ENCODE measurements around the gene PRAMEF5. TPM values are rescaled to one million over a fixed set of nuclear protein-coding genes. Genes with fewer than 3 reads are reported as not detected.
"Not testable (repeated sequence)": the region's sequence is repeated elsewhere in the genome, so short reads cannot be mapped to it uniquely, and the experiment has no call there.

The PRAMEF5 gene
- total RNA-seq, 1 donor: not detected

DNA sequence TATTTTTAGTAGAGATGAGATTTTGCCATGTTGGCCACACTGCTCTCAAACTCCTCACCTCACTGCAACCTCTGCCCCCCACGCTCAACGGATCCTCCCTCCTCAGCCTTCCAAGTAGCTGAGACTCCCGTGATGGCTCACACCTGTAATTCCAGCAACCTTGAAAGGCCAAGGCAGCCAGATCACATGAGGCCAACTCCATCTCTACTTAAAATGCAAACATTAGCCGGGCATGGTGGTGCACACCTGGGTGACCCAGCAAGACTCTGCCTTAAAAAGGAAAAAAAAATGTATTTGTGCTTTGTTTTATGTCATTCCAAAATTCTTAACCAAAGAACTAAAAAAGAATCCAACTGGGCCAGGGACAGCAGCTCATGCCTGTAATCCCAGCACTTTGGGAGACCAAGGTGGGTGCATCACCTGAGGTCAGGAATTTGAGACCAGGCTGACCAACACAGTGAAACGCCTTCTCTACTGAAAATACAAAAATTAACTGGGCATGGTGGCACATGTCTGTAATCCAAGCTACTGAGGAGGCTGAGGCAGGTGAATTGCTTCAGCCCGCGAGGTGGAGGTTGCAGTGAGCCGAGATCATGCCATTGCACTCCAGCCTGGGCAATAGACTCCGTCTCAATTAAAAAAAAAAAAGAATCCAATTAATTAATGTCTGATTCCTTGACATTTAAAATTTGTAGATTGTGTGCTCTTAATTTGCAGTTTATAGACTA lies 10.3 kb upstream of the PRAMEF5 start:
- DNase-seq (ENCODE audit: low read depth); H3K4me3 ChIP-seq (ENCODE audit: low read depth, low read length): not testable (repeated sequence)

DNA sequence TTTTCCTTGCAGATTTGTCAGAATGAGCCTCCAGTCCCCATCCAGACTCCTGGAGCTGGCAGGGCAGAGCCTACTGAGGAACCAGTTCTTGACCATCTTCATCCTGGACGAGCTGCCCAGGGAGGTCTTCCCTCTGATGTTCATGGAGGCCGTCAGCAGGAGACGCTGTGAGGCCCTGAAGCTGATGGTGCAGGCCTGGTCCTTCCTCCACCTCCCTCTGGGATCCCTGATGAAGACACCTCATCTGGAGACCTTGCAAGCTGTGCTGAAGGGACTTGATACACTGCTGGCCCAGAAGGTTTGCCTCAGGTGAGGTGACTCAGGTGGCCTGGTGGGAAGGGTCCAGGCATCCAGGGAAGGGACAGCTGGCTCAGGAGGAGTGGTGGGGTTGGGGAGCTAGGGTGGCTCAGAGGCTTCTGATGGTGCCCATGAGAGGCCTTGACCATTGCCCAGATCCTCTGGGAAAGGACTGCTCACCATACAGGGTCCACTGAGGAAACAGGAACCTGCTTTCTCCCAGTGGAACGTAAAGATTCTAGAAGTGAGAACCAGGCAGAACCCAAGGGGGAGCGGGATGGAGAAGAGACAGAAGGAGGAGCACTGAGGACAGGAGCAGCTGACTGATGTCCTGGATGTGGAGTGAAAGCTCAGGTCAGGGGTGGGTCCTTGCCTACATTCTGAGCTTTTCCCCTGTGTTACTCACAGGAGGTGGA lies 8.0 kb upstream of the PRAMEF5 start:
- not testable (repeated sequence) for H3K4me3 ChIP-seq (ENCODE audit: low read depth, low read length); DNase-seq (ENCODE audit: low read depth)

DNA sequence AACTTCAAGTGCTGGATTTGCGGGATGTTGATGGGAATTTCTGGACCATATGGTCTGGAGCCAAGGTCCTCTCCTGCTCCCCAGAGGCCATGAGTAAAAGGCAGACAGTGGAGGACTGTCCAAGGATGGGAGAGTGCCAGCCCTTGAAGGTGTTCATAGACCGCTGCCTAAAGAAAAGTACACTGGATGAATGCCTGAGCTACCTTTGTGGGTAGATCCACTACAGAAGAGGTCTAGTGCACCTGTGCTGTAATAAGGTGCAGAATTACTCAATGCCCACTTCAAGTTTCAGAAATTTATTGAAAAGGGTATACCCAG lies 7.5 kb upstream of the PRAMEF5 start:
- H3K4me3 ChIP-seq (ENCODE audit: low read depth, low read length); DNase-seq (ENCODE audit: low read depth): not testable (repeated sequence)

DNA sequence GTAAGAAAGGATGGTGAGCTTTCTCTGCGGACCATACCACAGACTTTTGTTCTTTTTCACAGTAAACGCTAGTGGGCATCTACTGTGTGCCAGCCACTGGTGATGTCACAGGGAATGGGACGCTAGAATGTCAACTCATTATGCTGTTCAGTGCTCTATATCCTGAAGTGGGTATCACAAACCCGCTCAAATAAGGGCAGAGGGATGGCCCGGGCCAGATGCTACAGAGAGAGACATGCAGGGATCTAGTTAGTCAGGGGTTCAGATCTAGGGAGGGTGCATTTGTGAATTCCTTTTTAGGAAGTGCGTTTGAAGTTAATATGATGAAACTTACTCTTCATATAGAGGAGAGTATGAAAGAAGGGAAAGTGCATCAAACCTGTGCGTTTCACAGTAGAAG lies 6.9 kb upstream of the PRAMEF5 start:
- not testable (repeated sequence) for DNase-seq (ENCODE audit: low read depth); H3K4me3 ChIP-seq (ENCODE audit: low read depth, low read length)

DNA sequence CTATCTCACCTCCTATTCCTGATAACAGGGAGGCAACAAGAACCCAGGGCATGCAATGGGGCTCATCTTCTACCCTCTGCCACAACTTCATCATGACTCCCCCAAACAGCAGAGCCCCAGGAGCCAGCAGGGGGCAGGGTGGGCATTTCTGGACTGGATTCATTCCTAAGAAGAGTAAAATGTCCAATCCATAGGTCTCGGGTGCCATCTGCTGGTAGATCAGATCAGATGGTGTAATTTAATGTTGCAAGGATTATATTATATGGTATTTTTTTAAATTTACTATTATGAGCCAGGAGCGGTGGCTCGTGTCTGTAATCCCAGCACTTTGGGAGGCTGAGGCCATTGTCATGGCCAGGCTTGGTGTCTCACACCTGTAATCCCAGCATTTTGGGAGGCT lies 11.1 kb downstream of the PRAMEF5 start:
- not testable (repeated sequence) for H3K4me3 ChIP-seq (ENCODE audit: low read depth, low read length)

DNA sequence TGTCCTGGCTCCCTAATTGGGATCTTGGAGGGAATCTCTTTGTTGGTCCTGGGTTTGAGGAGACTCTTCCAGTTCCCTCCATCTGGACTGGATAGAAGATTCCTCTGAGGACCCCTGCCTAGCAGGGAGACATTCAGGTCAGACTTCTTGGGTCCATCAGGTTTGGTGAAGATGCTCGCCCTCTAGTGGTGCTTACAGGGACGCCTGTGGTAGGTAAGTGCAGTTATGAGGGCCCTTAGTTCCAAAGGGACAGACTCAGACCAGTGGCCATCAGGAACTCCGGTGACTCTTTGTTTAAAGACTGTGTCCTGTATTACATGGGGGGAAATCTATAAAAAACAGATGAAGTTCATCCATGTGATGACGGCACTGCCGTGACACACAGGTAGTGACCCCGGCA lies 23.0 kb downstream of the PRAMEF5 start:
- DNase-seq (ENCODE audit: low read depth); H3K4me3 ChIP-seq (ENCODE audit: low read depth, low read length): not testable (repeated sequence)

More for the DNA sequence above, 11.1 kb downstream of the PRAMEF5 start:
- DNase-seq (ENCODE audit: low read depth): not testable (repeated sequence)

DNA sequence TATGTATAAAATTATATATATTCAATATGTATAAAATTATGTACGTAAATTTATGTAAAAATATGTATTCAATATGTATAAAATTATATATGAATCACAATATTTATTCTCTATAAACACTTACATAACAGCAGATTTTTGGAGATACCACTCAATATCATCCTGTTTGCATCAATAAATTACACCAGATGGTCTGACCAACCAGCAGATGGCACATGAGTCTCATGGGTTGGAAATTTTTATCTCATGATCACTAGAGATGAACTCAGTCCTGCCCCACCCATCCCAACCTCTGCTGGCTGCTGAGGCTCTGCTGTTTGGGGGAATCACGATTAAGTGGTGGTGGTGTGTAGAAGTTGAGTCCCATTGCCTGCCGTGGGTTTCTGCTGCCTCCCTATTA lies 25.6 kb downstream of the PRAMEF5 start:
- DNase-seq (ENCODE audit: low read depth): not testable (repeated sequence)

DNA sequence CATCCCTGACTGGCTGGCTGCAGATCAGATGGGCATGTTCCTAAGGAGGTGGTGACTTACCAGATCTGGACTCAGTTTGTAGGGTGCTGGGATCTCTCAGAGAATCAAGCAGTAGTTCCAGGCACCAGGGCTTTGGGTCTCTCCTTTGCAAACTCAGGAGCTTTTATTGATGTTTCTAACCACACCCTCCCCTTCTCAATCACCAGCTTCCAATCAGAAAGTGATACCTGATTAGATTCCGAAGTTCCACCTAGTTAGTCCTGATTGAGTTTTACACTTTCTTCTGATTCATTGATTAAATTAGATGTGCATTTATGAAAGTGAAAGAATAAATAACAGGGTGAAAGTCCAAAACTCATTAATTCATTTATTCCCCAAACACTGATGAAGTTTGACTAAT lies 31.0 kb downstream of the PRAMEF5 start, which contains the start of gene PRAMEF8:
Gene PRAMEF8, minus strand, starts transcription at position 101 of the 400 bp plus-strand sequence. CDS start 1,046 bp downstream, outside the sequence.
- not testable (repeated sequence) for H3K4me3 ChIP-seq (ENCODE audit: low read depth, low read length); DNase-seq (ENCODE audit: low read depth)

More for the DNA sequence above, 25.6 kb downstream of the PRAMEF5 start:
- H3K4me3 ChIP-seq (ENCODE audit: low read depth, low read length): not testable (repeated sequence)

DNA sequence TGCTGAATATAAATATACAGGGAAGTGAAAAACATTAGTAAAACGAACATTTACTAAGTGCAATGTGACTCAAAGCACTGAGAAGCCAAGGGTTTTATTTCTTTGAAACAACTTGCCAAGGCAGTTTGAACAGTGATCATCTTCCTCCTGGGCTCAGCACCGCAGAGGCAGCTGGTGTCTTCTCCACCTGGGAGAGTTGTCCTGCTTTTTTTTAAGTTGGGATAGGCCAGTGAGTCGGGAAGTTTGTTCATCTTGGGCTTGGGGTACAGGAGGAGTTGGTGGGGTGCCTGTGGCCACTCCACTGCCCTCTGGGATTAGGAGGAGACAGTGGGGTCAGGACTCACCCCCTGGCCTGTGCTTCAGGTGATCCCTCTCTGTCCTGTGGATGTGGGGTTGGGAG lies 35.0 kb downstream of the PRAMEF5 start:
- DNase-seq (ENCODE audit: low read depth); H3K4me3 ChIP-seq (ENCODE audit: low read depth, low read length): not testable (repeated sequence)

DNA sequence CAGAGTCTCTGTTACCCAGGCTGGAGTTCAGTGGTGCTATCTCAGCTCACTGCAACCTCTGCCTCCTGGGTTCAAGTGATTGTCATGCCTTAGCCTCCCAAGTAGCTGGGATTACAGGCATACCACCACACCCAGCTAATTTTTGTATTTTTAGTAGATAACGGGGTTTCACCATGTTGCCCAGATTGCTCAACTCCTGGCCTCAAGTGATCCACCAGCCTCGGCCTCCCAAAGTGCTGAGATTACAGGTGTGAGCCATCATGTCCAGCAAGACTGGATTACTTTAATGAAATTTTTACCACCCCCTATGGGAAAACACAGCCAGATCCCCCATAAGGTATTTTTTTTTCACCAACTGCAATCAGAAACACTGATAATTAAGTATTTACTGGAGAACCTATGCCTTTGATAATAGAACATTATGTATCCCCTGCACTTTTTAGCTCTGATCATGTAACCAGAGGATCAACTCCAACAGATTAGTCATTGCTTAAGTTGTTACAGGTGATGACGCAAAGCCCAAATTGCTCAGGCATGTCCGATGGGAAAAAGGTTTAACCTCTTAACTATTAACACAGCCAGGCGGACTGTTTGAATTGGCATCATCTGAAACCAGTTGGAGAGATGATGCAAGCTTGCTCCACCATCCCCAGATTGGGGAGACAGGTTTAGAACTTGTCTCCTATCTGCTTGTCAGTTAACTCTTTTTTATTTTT lies 43.4 kb downstream of the PRAMEF5 start:
- not testable (repeated sequence) for DNase-seq (ENCODE audit: low read depth); H3K4me3 ChIP-seq (ENCODE audit: low read depth, low read length)

DNA sequence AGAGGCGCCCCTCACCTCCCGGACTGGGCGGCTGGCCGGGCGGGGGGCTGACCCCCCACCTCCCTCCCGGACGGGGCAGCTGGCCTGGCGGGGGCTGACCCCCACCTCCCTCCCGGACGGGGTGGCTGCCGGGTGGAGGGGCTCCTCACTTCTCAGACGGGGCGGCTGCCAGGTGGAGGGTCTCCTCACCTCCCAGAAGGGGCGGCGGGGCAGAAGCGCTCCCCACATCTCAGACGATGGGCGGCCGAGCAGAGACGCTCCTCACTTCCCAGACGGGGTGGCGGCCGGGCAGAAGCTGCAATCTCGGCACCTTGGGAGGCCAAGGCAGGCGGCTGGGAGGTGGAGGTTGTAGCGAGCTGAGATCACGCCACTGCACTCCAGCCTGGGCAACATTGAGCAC lies 44.7 kb downstream of the PRAMEF5 start:
- not testable (repeated sequence) for DNase-seq (ENCODE audit: low read depth); H3K4me3 ChIP-seq (ENCODE audit: low read depth, low read length)

DNA sequence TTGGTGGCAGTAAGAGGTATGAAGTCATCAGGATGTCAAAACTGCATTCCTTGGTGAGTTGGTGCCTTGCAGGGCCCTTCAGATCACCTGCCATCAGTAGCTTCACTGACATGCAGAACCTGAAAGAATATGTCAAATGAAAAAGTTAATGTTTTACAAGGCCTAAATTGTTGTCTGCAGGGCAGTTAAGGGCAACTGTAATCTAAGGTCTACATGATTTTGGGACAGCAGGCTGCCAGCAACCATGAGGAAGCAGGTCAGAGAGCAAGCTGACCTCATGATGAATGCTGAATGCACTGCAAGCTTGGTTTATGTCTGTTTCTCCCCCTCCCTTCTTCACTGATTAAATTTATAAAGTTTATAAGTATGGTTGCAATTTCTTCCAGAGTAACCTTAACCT lies 48.2 kb downstream of the PRAMEF5 start:
- DNase-seq (ENCODE audit: low read depth); H3K4me3 ChIP-seq (ENCODE audit: low read depth, low read length): not testable (repeated sequence)

DNA sequence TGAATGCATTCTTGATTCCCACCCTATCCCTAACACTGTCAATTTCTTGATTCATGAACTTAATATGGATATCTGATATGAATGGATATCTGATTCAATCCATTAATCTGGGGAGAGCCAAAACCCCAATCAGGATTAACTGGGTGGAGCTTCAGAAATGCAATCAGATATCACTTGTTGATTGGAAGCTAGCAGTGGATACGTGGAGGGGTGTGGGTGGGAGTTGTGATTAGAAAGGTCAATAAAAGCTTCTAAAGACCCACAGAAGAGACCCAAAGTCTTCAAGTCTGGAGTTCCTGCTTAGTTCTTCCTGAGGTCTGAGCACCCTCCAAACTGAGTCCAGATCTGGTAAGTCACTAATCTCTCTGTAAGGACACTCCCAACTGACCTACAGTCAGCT lies 49.2 kb downstream of the PRAMEF5 start, which contains the start of gene PRAMEF33:
Gene PRAMEF33, plus strand, starts transcription at position 301 of the 400 bp plus-strand sequence. CDS start 2,416 bp downstream, outside the sequence.
- H3K4me3 ChIP-seq (ENCODE audit: low read depth, low read length); DNase-seq (ENCODE audit: low read depth): not testable (repeated sequence)

Small RNA genes lying within 50 kb of the gene (small RNA-seq; reads per million reads assigned to genes)
- gene RNU6-771P: not detected

Other genes with a start within 250 kb of the PRAMEF5 start
- gene PRAMEF27, start 197.6 kb upstream of the PRAMEF5 start, total RNA-seq (ENCODE audit: low replicate concordance): not detected in 2 replicates
- not detected in 2 replicates for gene HNRNPCL3, start 193.4 kb upstream of the PRAMEF5 start, total RNA-seq (ENCODE audit: low replicate concordance)
- gene PRAMEF25, start 183.4 kb upstream of the PRAMEF5 start, total RNA-seq (ENCODE audit: low replicate concordance): not detected in 2 replicates
- not detected in 2 replicates for gene HNRNPCL2, start 137.3 kb upstream of the PRAMEF5 start, total RNA-seq (ENCODE audit: low replicate concordance)
- not detected in 2 replicates for gene PRAMEF26, start 98.2 kb upstream of the PRAMEF5 start, total RNA-seq (ENCODE audit: low replicate concordance)
- not detected in 2 replicates for gene HNRNPCL4, start 88.6 kb upstream of the PRAMEF5 start, total RNA-seq (ENCODE audit: low replicate concordance)
- not detected in 2 replicates for gene PRAMEF9, start 82.3 kb upstream of the PRAMEF5 start, total RNA-seq (ENCODE audit: low replicate concordance)
- gene PRAMEF13, start 52.8 kb upstream of the PRAMEF5 start, total RNA-seq (ENCODE audit: low replicate concordance): not detected in 2 replicates
- not detected in 2 replicates for gene PRAMEF18, start 28.0 kb upstream of the PRAMEF5 start, total RNA-seq (ENCODE audit: low replicate concordance)
- gene PRAMEF8, start 30.9 kb downstream of the PRAMEF5 start, total RNA-seq (ENCODE audit: low replicate concordance): not detected in 2 replicates
- not detected in 2 replicates for gene PRAMEF33, start 49.3 kb downstream of the PRAMEF5 start, total RNA-seq (ENCODE audit: low replicate concordance)
- gene PRAMEF15, start 61.4 kb downstream of the PRAMEF5 start, total RNA-seq (ENCODE audit: low replicate concordance): not detected in 2 replicates
- gene PRAMEF14, start 92.9 kb downstream of the PRAMEF5 start, total RNA-seq (ENCODE audit: low replicate concordance): not detected in 2 replicates
- not detected in 2 replicates for gene PRAMEF19, start 117.7 kb downstream of the PRAMEF5 start, total RNA-seq (ENCODE audit: low replicate concordance)
- gene PRAMEF17, start 135.4 kb downstream of the PRAMEF5 start, total RNA-seq (ENCODE audit: low replicate concordance): not detected in 2 replicates
- gene PRAMEF20, start 156.3 kb downstream of the PRAMEF5 start, total RNA-seq (ENCODE audit: low replicate concordance): not detected in 2 replicates

All from fibroblast of the aortic adventitia (primary cell).